Osteocyte (in vitro differentiated cells): ENCODE data around the gene FRAS1. TPM values are rescaled to one million over a fixed set of nuclear protein-coding genes. Genes with fewer than 3 reads are reported as not detected.

Experiments used
- DNase-seq: peaks from one replicate; pipeline ENCODE4 v3.0.0; 2021; ENCODE audit warnings: mixed read lengths; ENCODE audit not compliant: unreplicated experiment; ENCODE audit errors: extremely low spot score
- H3K27ac Mint-ChIP-seq: one replicate; pipeline ENCODE4 v1.8.0; 2021; ENCODE audit warnings: mild to moderate bottlenecking, mixed read lengths; ENCODE audit not compliant: unreplicated experiment
- H3K27me3 Mint-ChIP-seq: one replicate; pipeline ENCODE4 v1.8.0; 2021; ENCODE audit warnings: mixed read lengths; ENCODE audit not compliant: unreplicated experiment
- H3K36me3 Mint-ChIP-seq: one replicate; pipeline ENCODE4 v1.8.0; 2021; ENCODE audit warnings: mixed read lengths; ENCODE audit not compliant: unreplicated experiment
- H3K4me1 Mint-ChIP-seq: one replicate; pipeline ENCODE4 v1.8.0; 2021; ENCODE audit warnings: mixed read lengths; ENCODE audit not compliant: unreplicated experiment
- H3K4me3 Mint-ChIP-seq: one replicate; pipeline ENCODE4 v1.8.0; 2021; ENCODE audit warnings: mild to moderate bottlenecking, moderate library complexity, mixed read lengths; ENCODE audit not compliant: unreplicated experiment
- H3K9me3 Mint-ChIP-seq: one replicate; pipeline ENCODE4 v1.8.0; 2021; ENCODE audit warnings: mixed read lengths; ENCODE audit not compliant: unreplicated experiment
- total RNA-seq: library from RNA; stranded (reverse); gene quantifications from 2 replicates; pipeline ENCODE4 v1.2.1, GENCODE V29; 2021
- TF ChIP-seq, protein P1 (sequence below): fragments of 200-600 bp; sonication (generic); IDR thresholded peaks from 2 replicates; pipeline ENCODE4 v1.5.0; 2021; ENCODE audit warnings: antibody characterized with exemption, mild to moderate bottlenecking, moderate library complexity

Gene FRAS1
- total RNA-seq, 1 donor from 2014 or later, result 0.89 TPM

GRCh38 chr4:78377555-78377954 is 320.4 kb downstream of the FRAS1 start:
- H3K27me3 Mint-ChIP-seq, result no peaks in the 10 kb centered on the region
- TF ChIP-seq, protein P1, sequence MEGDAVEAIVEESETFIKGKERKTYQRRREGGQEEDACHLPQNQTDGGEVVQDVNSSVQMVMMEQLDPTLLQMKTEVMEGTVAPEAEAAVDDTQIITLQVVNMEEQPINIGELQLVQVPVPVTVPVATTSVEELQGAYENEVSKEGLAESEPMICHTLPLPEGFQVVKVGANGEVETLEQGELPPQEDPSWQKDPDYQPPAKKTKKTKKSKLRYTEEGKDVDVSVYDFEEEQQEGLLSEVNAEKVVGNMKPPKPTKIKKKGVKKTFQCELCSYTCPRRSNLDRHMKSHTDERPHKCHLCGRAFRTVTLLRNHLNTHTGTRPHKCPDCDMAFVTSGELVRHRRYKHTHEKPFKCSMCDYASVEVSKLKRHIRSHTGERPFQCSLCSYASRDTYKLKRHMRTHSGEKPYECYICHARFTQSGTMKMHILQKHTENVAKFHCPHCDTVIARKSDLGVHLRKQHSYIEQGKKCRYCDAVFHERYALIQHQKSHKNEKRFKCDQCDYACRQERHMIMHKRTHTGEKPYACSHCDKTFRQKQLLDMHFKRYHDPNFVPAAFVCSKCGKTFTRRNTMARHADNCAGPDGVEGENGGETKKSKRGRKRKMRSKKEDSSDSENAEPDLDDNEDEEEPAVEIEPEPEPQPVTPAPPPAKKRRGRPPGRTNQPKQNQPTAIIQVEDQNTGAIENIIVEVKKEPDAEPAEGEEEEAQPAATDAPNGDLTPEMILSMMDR, result no peak
- DNase-seq, result no peak
- H3K27ac Mint-ChIP-seq, result no peak overlapping the region
- no peaks in the 10 kb centered on the region for H3K9me3 Mint-ChIP-seq
- H3K4me3 Mint-ChIP-seq, result no peak overlapping the region
- no peaks in the 10 kb centered on the region for H3K36me3 Mint-ChIP-seq
- H3K4me1 Mint-ChIP-seq, result no peaks in the 10 kb centered on the region

DNA sequence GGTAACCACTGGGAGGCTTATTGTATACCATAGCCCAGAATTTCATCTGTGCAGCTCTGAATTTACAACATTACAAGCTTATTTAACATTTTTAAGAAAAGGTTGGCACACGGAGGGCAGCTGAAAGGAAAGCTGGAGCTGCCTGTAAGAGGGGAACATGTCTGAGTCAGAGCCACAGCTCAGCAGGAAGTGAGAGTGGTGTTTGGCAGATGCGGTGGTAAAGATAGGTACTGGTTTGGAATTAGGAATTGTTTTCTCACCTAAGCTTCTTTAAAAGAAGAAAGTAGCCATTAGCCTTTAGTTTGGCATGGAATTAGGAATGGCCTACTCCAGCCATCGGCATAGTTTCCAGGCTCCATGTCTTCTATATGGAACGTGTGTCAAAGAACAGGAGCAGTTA is 321.9 kb downstream of the FRAS1 start:
- Mint-ChIP-seq H3K27ac (no peak overlapping the region), H3K36me3 (no peaks in the 10 kb centered on the region), H3K4me3 (no peak overlapping the region), H3K9me3 (no peaks in the 10 kb centered on the region), H3K27me3 (no peaks in the 10 kb centered on the region), H3K4me1 (no peaks in the 10 kb centered on the region)
- no peak for DNase-seq
- TF ChIP-seq, protein P1, result no peak

DNA sequence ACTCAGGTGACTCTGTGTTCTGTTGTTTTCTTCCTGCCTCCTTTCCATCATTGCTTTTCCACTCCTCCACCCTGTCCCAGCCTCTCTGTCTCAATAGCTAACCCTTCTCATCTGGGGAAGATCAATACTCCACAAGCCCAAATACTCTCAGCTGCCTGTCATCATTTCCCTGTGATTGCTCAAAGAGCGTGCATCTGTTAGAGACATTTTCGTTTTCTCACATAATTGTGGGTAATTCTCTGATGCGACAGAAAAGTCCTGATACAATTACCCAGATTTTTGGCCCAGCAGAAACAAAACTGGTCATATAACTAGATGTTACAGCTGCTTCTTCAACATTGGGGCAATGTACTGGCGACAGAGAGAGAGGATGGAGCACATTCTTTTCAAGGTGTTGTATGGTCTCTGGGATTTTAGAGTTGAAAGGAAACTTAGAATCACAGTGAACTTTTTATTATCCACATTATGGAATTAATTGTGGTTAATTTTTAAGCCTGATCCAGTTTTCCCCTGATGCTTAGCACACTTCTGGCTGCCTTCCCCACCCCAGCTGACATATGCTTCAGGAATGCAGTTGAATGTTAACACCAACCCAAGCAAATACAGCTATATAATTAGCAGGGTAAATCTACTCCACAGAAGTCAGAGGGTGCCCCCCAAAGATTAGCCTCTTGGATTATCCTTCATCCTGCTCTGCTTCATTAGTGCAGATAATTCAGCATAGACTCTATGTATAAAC is 323.0 kb downstream of the FRAS1 start:
- DNase-seq, result no peak
- TF ChIP-seq, protein P1, result no peak
- Mint-ChIP-seq H3K9me3 (no peaks in the 10 kb centered on the region), H3K4me3 (no peak overlapping the region), H3K36me3 (no peaks in the 10 kb centered on the region), H3K27me3 (no peaks in the 10 kb centered on the region), H3K4me1 (no peaks in the 10 kb centered on the region), H3K27ac (no peak overlapping the region)

DNA sequence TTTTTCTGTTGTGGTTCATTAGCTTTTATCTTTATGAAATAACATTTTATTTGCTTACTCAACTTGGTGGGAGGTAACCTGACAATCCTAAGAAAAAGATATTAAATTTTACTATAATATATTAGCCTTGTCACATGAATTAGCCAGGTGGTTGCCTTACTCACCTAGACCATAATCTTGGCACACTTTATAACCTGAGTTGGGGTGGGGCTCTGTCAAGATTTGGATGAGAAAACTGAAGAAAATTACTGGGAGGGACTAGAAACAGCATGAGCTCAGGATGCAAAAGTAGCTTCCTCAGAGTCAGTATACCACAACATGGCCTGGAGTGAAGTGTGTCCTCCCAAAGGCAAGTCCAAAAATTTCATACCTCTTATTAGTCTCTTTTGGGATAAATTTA is 329.6 kb downstream of the FRAS1 start:
- H3K4me1 Mint-ChIP-seq, result no peaks in the 10 kb centered on the region
- no peaks in the 10 kb centered on the region for H3K27me3 Mint-ChIP-seq
- H3K36me3 Mint-ChIP-seq, result no peaks in the 10 kb centered on the region
- TF ChIP-seq, protein P1, result no peak
- no peak overlapping the region for H3K4me3 Mint-ChIP-seq
- no peaks in the 10 kb centered on the region for H3K9me3 Mint-ChIP-seq
- DNase-seq, result no peak
- H3K27ac Mint-ChIP-seq, result no peak overlapping the region

GRCh38 chr4:78395642-78396041 is 338.5 kb downstream of the FRAS1 start:
- no peak for DNase-seq
- no peaks in the 10 kb centered on the region for H3K36me3 Mint-ChIP-seq

More at GRCh38 chr4:78395642-78396041, 338.5 kb downstream of the FRAS1 start:
- Mint-ChIP-seq H3K27ac (no peak overlapping the region), H3K4me3 (no peak overlapping the region), H3K4me1 (no peaks in the 10 kb centered on the region), H3K27me3 (peaks cover 12% of the 10 kb centered on the region), H3K9me3 (peaks cover 14% of the 10 kb centered on the region)
- TF ChIP-seq, protein P1, result no peak
